Skin epidermis (tissue), 12 donors: ENCODE results near the gene NECTIN2.
"Not testable (repeated sequence)": the region's sequence is repeated elsewhere in the genome, so short reads cannot be mapped to it uniquely, and the experiment has no call there.

Experiments
- H3K27ac ChIP-seq, 21 experiments: fragments of 200-600 bp; sonication (generic) in 11 of 21; one replicate each; pipeline ENCODE4 v1.5.0; 2020; ENCODE audit warnings: mild to moderate bottlenecking in 3 of 21, inconsistent platforms in 2 of 21, moderate library complexity in 2 of 21
- H3K4me3 ChIP-seq, 7 experiments: fragments of 200-600 bp; sonication (generic) in 2 of 7; one replicate each; pipeline ENCODE4 v1.5.0; 2020; ENCODE audit warnings: inconsistent platforms in 2 of 7, mild to moderate bottlenecking in 2 of 7, moderate library complexity in 1 of 7

The NECTIN2 gene

GRCh38 chr19:44875666-44876451 is 29.8 kb downstream of the NECTIN2 start:
- peak overlapping the region in 3 of 21 experiments; percentile 17 to 57 (median 30) for H3K27ac ChIP-seq

GRCh38 chr19:44876930-44877535 is 30.9 kb downstream of the NECTIN2 start:
- Histone ChIP-seq H3K4me3 (no peak overlapping the region), H3K27ac (peak overlapping the region in 1 of 21 experiments; percentile 8)

More at GRCh38 chr19:44875666-44876451, 29.8 kb downstream of the NECTIN2 start:
- no peak overlapping the region for H3K4me3 ChIP-seq

- Histone ChIP-seq H3K27ac (peak overlapping the region in 3 of 21 experiments; percentile 24 to 41 (median 36)), H3K4me3 (no peak overlapping the region)
Measured at GRCh38 chr19:44878120-44878865, 32.2 kb downstream of the NECTIN2 start.

GRCh38 chr19:44879309-44880065 is 33.4 kb downstream of the NECTIN2 start:
- H3K27ac ChIP-seq = peak overlapping the region in 3 of 21 experiments; percentile 0 to 24 (median 12)
- H3K4me3 ChIP-seq = no peak overlapping the region

- H3K27ac ChIP-seq = no peak overlapping the region
- H3K4me3 ChIP-seq = no peak overlapping the region
Measured at GRCh38 chr19:44882063-44882462, 36.0 kb downstream of the NECTIN2 start.

GRCh38 chr19:44882619-44883397 is 36.7 kb downstream of the NECTIN2 start:
- not testable (repeated sequence) for H3K4me3 ChIP-seq, H3K27ac ChIP-seq

- Histone ChIP-seq H3K27ac (no peak overlapping the region), H3K4me3 (no peak overlapping the region)
Measured at GRCh38 chr19:44883922-44884321, 37.8 kb downstream of the NECTIN2 start.

GRCh38 chr19:44884566-44884965 is 38.5 kb downstream of the NECTIN2 start:
- no peak overlapping the region for H3K27ac ChIP-seq
- H3K4me3 ChIP-seq = no peak overlapping the region

GRCh38 chr19:44886141-44886540 is 40.0 kb downstream of the NECTIN2 start:
- Histone ChIP-seq H3K27ac (peak overlapping the region in 2 of 21 experiments; percentile 0 to 14), H3K4me3 (no peak overlapping the region)

GRCh38 chr19:44887648-44888047 is 41.6 kb downstream of the NECTIN2 start:
- H3K27ac ChIP-seq = no peak overlapping the region
- H3K4me3 ChIP-seq = no peak overlapping the region

- H3K27ac ChIP-seq = peak overlapping the region in 1 of 21 experiments; percentile 1
- not testable (repeated sequence) for H3K4me3 ChIP-seq
Measured at GRCh38 chr19:44888335-44888734, 42.2 kb downstream of the NECTIN2 start.

- Histone ChIP-seq H3K4me3 (peak overlapping the region; percentile 32 to 90 (median 46)), H3K27ac (peak overlapping the region in 18 of 21 experiments; percentile 50 to 97 (median 88))
Measured at GRCh38 chr19:44889830-44890365, 43.8 kb downstream of the NECTIN2 start.

- peak overlapping the region; percentile 32 to 90 (median 46) for H3K4me3 ChIP-seq
- peak overlapping the region in 20 of 21 experiments; percentile 78 to 97 (median 88) for H3K27ac ChIP-seq
Measured at GRCh38 chr19:44890366-44891015, 44.4 kb downstream of the NECTIN2 start.

GRCh38 chr19:44891016-44891882 is 45.2 kb downstream of the NECTIN2 start, which contains the start of gene TOMM40:
TOMM40 (plus strand) TSS chr19:44891254; CDS start chr19:44891416, 162 bp downstream.
- Histone ChIP-seq H3K27ac (peak within 1 kb of the TSS in 20 of 21 experiments; percentile 79 to 97 (median 90)), H3K4me3 (peak within 1 kb of the TSS; percentile 72 to 97 (median 87))

- Histone ChIP-seq H3K27ac (no peak overlapping the region), H3K4me3 (no peak overlapping the region)
Measured at GRCh38 chr19:44892932-44893331, 46.8 kb downstream of the NECTIN2 start.

GRCh38 chr19:44893332-44894051 is 47.4 kb downstream of the NECTIN2 start:
- Histone ChIP-seq H3K4me3 (no peak overlapping the region), H3K27ac (no peak overlapping the region)
